ENCODE measurements around the gene LRGUK. TPM values are rescaled to one million over a fixed set of nuclear protein-coding genes. Genes with fewer than 3 reads are reported as not detected.

LRGUK gene
- total and polyA plus RNA-seq, 2 of the 4 experiments (the other 2 are of a cell fraction): 0.07 TPM; not detected in 1

- no CpG with 5 or more reads among the region's 5 CpGs for WGBS, 2 experiments (ENCODE audit: extremely low coverage in 2 of 2, insufficient read length in 1 of 2)
- intact Hi-C loops (cut with micrococcal nuclease): no loop called here
- H3K4me3 ChIP-seq (ENCODE audit: insufficient read depth, low read depth, low read length): no peak overlapping the region
- no peak overlapping the region for H4K8ac ChIP-seq (ENCODE audit: low read depth in 2 of 2, low read length in 2 of 2)
- H2AFZ ChIP-seq (replicated peaks; ENCODE audit: low read length, poor library complexity): no peak overlapping the region
- H4K5ac ChIP-seq (ENCODE audit: low read depth, low read length): no peak overlapping the region
- no peak overlapping the region for H2AK9ac ChIP-seq (replicated peaks; ENCODE audit: low read depth, low read length, poor library complexity)
- no peak for ATAC-seq (ENCODE audit: low read depth)
- no peak overlapping the region for H3K18ac ChIP-seq (ENCODE audit: low read depth, low read length)
- no peak overlapping the region for H3K4me2 ChIP-seq (ENCODE audit: low read depth, low read length)
- BruUV-seq (replicated peaks): no TSS peak
- no peak overlapping the region for H2BK5ac ChIP-seq (ENCODE audit: low read depth, low read length, poor library complexity, severe bottlenecking)
- no peak overlapping the region for H3K9ac ChIP-seq (ENCODE audit: low read depth, low read length)
- in situ Hi-C loops (cut with MboI; ENCODE audit: low sequenced_read_pairs): no loop called here
- dilution Hi-C loops (cut with HindIII; ENCODE audit: low sequenced_read_pairs, unreplicated experiment): no loop called here
- no peak overlapping the region for H4K91ac ChIP-seq (ENCODE audit: insufficient read depth, low read depth, low read length)
- H3K27me3 ChIP-seq (ENCODE audit: control insufficient read depth, insufficient read depth, low read length): no peaks in the 10 kb centered on the region
- H3K23ac ChIP-seq (ENCODE audit: low read depth, low read length): no peak overlapping the region
- no peak overlapping the region for H3K4ac ChIP-seq (ENCODE audit: low read depth, low read length)
- no peaks in the 10 kb centered on the region for H3K79me1 ChIP-seq (ENCODE audit: low read depth in 1 of 2, low read length in 2 of 2)
- H3K4me1 ChIP-seq (ENCODE audit: control insufficient read depth, insufficient read depth, low read length): no peaks in the 10 kb centered on the region
- no peak for DNase-seq
- H2BK120ac ChIP-seq (ENCODE audit: low read depth, low read length): no peak overlapping the region
- no peak overlapping the region for H3K27ac ChIP-seq (ENCODE audit: insufficient read depth, low read length)
- POLR2A ChIA-PET (ENCODE audit: unreplicated experiment): no interaction called here
- H3K9me1 ChIP-seq (ENCODE audit: insufficient read depth, low read length): no peaks in the 10 kb centered on the region
- CTCF ChIA-PET: no interaction called here
- H2AK5ac ChIP-seq (ENCODE audit: low read depth, low read length): no peak overlapping the region
- H3K36me3 ChIP-seq (ENCODE audit: control insufficient read depth, insufficient read depth, low read length): no peaks in the 10 kb centered on the region
- TF ChIP-seq FOS (IDR thresholded peaks at IDR 0.05; ENCODE audit: low read depth, low read length) (no peak), ELK1 (IDR thresholded peaks at IDR 0.05; ENCODE audit: borderline replicate concordance, low read depth, low read length) (no peak), NFE2L2 (IDR thresholded peaks at IDR 0.05; ENCODE audit: low read depth, low read length) (no peak), SMC3 (IDR thresholded peaks at IDR 0.05; ENCODE audit: low read depth, low read length) (no peak), RCOR1 (IDR thresholded peaks at IDR 0.05; ENCODE audit: insufficient replicate concordance, low read length) (no peak), USF2 (IDR thresholded peaks at IDR 0.05; ENCODE audit: low read depth, low read length) (no peak), RFX5 (IDR thresholded peaks at IDR 0.05; ENCODE audit: low read depth, low read length) (no peak), CHD1 (IDR thresholded peaks at IDR 0.05; ENCODE audit: low read depth, low read length) (no peak), CTCF (conservative IDR thresholded peaks at IDR 0.05; ENCODE audit: low read depth, low read length) (no peak), MAFK (IDR thresholded peaks at IDR 0.05; ENCODE audit: low read depth, low read length) (no peak), RAD21 (IDR thresholded peaks at IDR 0.05; ENCODE audit: low read length) (no peak)
- no peak overlapping the region for H2BK15ac ChIP-seq (ENCODE audit: low read depth, low read length)
- no peaks in the 10 kb centered on the region for H4K20me1 ChIP-seq (ENCODE audit: insufficient read depth, low read length)
- H3K14ac ChIP-seq (replicated peaks; ENCODE audit: low read depth, low read length): no peak overlapping the region
- H2BK20ac ChIP-seq (ENCODE audit: low read depth, low read length): no peak overlapping the region
- no peak overlapping the region for H3K56ac ChIP-seq (ENCODE audit: extremely low read depth, insufficient read depth, low read length)
- no peaks in the 10 kb centered on the region for H3K9me3 ChIP-seq (ENCODE audit: control insufficient read depth, insufficient read depth, low read length)
These were observed 21.3 kb upstream of the LRGUK start for GRCh38 chr7:134105841-134106240.
